GM18505 (cell line): ENCODE measurements around the gene TMEM123.
"Not testable (repeated sequence)": the region's sequence is repeated elsewhere in the genome, so short reads cannot be mapped to it uniquely, and the experiment has no call there.

Experiments
- ATAC-seq: cut with Tn5 transposase; IDR thresholded peaks from one replicate; pipeline ENCODE4 v1.9.1; 2021; ENCODE audit not compliant: unreplicated experiment
- POLR2A ChIP-seq: IDR thresholded peaks from 4 replicates; pipeline ENCODE4 v1.6.1; 2011; ENCODE audit warnings: borderline replicate concordance; ENCODE audit not compliant: insufficient read depth, insufficient read length; ENCODE audit errors: extremely low read depth

TMEM123 gene

GRCh38 chr11:102383839-102384238, 68.7 kb downstream of the TMEM123 start:
- no peak for TF ChIP-seq POLR2A
- no peak for ATAC-seq

GRCh38 chr11:102382384-102382783, 70.2 kb downstream of the TMEM123 start:
- no peak for ATAC-seq

GRCh38 chr11:102378818-102379217, 73.7 kb downstream of the TMEM123 start:
- no peak for TF ChIP-seq POLR2A
- ATAC-seq, result no peak

More at GRCh38 chr11:102382384-102382783, 70.2 kb downstream of the TMEM123 start:
- no peak for TF ChIP-seq POLR2A

GRCh38 chr11:102377891-102378290, 74.7 kb downstream of the TMEM123 start:
- no peak for TF ChIP-seq POLR2A
- ATAC-seq, result no peak

- no peak for TF ChIP-seq POLR2A
- no peak for ATAC-seq
These were observed 76.7 kb downstream of the TMEM123 start for GRCh38 chr11:102375720-102376399.

- not testable (repeated sequence) for ATAC-seq
These were observed 77.7 kb downstream of the TMEM123 start for GRCh38 chr11:102374633-102375424.

- no peak for TF ChIP-seq POLR2A
- peak; percentile 99 for ATAC-seq
These were observed 84.1 kb downstream of the TMEM123 start for GRCh38 chr11:102368472-102368871.

GRCh38 chr11:102367364-102367763, 85.2 kb downstream of the TMEM123 start:
- no peak for ATAC-seq
- no peak for TF ChIP-seq POLR2A

- no peak for TF ChIP-seq POLR2A
- no peak for ATAC-seq
These were observed 87.6 kb downstream of the TMEM123 start for GRCh38 chr11:102364991-102365390.

GRCh38 chr11:102361086-102362031, 91.2 kb downstream of the TMEM123 start:
- ATAC-seq, result peak; percentile 91
- TF ChIP-seq POLR2A, result no peak

- no peak for TF ChIP-seq POLR2A
- no peak for ATAC-seq
These were observed 91.9 kb downstream of the TMEM123 start for GRCh38 chr11:102360681-102361080.

- no peak for TF ChIP-seq POLR2A
- no peak for ATAC-seq
These were observed 93.2 kb downstream of the TMEM123 start for GRCh38 chr11:102359372-102359771.

GRCh38 chr11:102357116-102357515, 95.4 kb downstream of the TMEM123 start:
- ATAC-seq, result no peak
- no peak for TF ChIP-seq POLR2A

GRCh38 chr11:102347462-102348370, 104.8 kb downstream of the TMEM123 start:
- ATAC-seq, result peak; percentile 7
- no peak for TF ChIP-seq POLR2A
